ENCODE measurements around the gene TSPAN18. TPM values are rescaled to one million over a fixed set of nuclear protein-coding genes. Genes with fewer than 3 reads are reported as not detected.

The TSPAN18 gene
- total and polyA plus RNA-seq, 2 experiments from 2014 or later, result 0.20 to 0.54 TPM

GRCh38 chr11:44846852-44847251, 120.1 kb downstream of the TSPAN18 start:
- WGBS, 2 experiments (ENCODE audit: low coverage in 1 of 2, low lambda C conversion rate in 2 of 2, missing lambda C conversion rate in 2 of 2), result 94 to 96% methylated on average over 7 of the region's 7 CpGs
- in situ Hi-C loops (cut with MboI), result no loop called here
- H4K20me1 ChIP-seq (ENCODE audit: insufficient read depth), result no peaks in the 10 kb centered on the region
- no peak overlapping the region for H3K4me2 ChIP-seq (ENCODE audit: unreplicated experiment)
- H3K27ac ChIP-seq, result no peak overlapping the region
- H3K9me2 ChIP-seq (ENCODE audit: insufficient read depth), result no peaks in the 10 kb centered on the region
- H3K9ac ChIP-seq, result no peak overlapping the region
- H2AFZ ChIP-seq, result no peak overlapping the region
- H3K36me3 ChIP-seq (ENCODE audit: low read depth), result no peaks in the 10 kb centered on the region
- H3K9me3 ChIP-seq (ENCODE audit: low read depth), result no peaks in the 10 kb centered on the region
- no peaks in the 10 kb centered on the region for H3K27me3 ChIP-seq (replicated peaks; ENCODE audit: insufficient read depth)
- H3K4me1 ChIP-seq (ENCODE audit: insufficient read depth), result peaks cover 12% of the 10 kb centered on the region
- no peaks in the 10 kb centered on the region for H3K79me2 ChIP-seq (ENCODE audit: insufficient read depth)
- TF ChIP-seq EZH2phosphoT487 (IDR thresholded peaks at IDR 0.05; ENCODE audit: insufficient read depth, low read depth) (no peak), EZH2 (IDR thresholded peaks at IDR 0.05; ENCODE audit: insufficient read depth, poor library complexity, severe bottlenecking) (no peak)
- peaks cover 10% of the 10 kb centered on the region for H3F3A ChIP-seq (ENCODE audit: insufficient read depth)
- no peak for DNase-seq
- no peak overlapping the region for H3K4me3 ChIP-seq

- Histone ChIP-seq H3K4me2 (ENCODE audit: unreplicated experiment) (no peak overlapping the region), H3K27me3 (replicated peaks; ENCODE audit: insufficient read depth) (no peaks in the 10 kb centered on the region), H3F3A (ENCODE audit: insufficient read depth) (peaks cover 7% of the 10 kb centered on the region), H3K79me2 (ENCODE audit: insufficient read depth) (no peaks in the 10 kb centered on the region), H3K4me1 (ENCODE audit: insufficient read depth) (peaks cover 8% of the 10 kb centered on the region), H4K20me1 (ENCODE audit: insufficient read depth) (no peaks in the 10 kb centered on the region), H3K27ac (no peak overlapping the region), H2AFZ (no peak overlapping the region), H3K36me3 (ENCODE audit: low read depth) (no peaks in the 10 kb centered on the region), H3K9me2 (ENCODE audit: insufficient read depth) (no peaks in the 10 kb centered on the region), H3K9me3 (ENCODE audit: low read depth) (no peaks in the 10 kb centered on the region), H3K4me3 (no peak overlapping the region), H3K9ac (no peak overlapping the region)
- TF ChIP-seq EZH2phosphoT487 (IDR thresholded peaks at IDR 0.05; ENCODE audit: insufficient read depth, low read depth), result no peak
- no peak for TF ChIP-seq EZH2 (IDR thresholded peaks at IDR 0.05; ENCODE audit: insufficient read depth, poor library complexity, severe bottlenecking)
- DNase-seq, result no peak
- in situ Hi-C loops (cut with MboI), result no loop called here
Observed at GRCh38 chr11:44847316-44847715, 120.6 kb downstream of the TSPAN18 start.

- H2AFZ ChIP-seq, result no peak overlapping the region
- peaks cover 6% of the 10 kb centered on the region; the same call in 1 of the 2 replicates for H3F3A ChIP-seq (ENCODE audit: insufficient read depth)
- no peaks in the 10 kb centered on the region for H3K27me3 ChIP-seq (replicated peaks; ENCODE audit: insufficient read depth)
- WGBS, 2 experiments (ENCODE audit: low coverage in 1 of 2, low lambda C conversion rate in 2 of 2, missing lambda C conversion rate in 2 of 2), result 79 to 87% methylated on average over 11 of the region's 11 CpGs
- H3K27ac ChIP-seq, result no peak overlapping the region
- H3K4me1 ChIP-seq (ENCODE audit: insufficient read depth), result no peaks in the 10 kb centered on the region
- in situ Hi-C loops (cut with MboI), result no loop called here
- H3K9ac ChIP-seq, result no peak overlapping the region
- no peaks in the 10 kb centered on the region for H3K36me3 ChIP-seq (ENCODE audit: low read depth)
- H3K9me3 ChIP-seq (ENCODE audit: low read depth), result no peaks in the 10 kb centered on the region
- no peak overlapping the region for H3K4me2 ChIP-seq (ENCODE audit: unreplicated experiment)
- no peak overlapping the region for H3K4me3 ChIP-seq
- DNase-seq, result no peak
- H4K20me1 ChIP-seq (ENCODE audit: insufficient read depth), result no peaks in the 10 kb centered on the region
- no peaks in the 10 kb centered on the region for H3K9me2 ChIP-seq (ENCODE audit: insufficient read depth)
- TF ChIP-seq EZH2phosphoT487 (IDR thresholded peaks at IDR 0.05; ENCODE audit: insufficient read depth, low read depth) (no peak), EZH2 (IDR thresholded peaks at IDR 0.05; ENCODE audit: insufficient read depth, poor library complexity, severe bottlenecking) (no peak)
- no peaks in the 10 kb centered on the region for H3K79me2 ChIP-seq (ENCODE audit: insufficient read depth)
Observed at GRCh38 chr11:44848203-44848962, 121.6 kb downstream of the TSPAN18 start.

- H4K20me1 ChIP-seq (ENCODE audit: insufficient read depth), result no peaks in the 10 kb centered on the region
- no peak overlapping the region for H3K4me2 ChIP-seq (ENCODE audit: unreplicated experiment)
- no peaks in the 10 kb centered on the region for H3K36me3 ChIP-seq (ENCODE audit: low read depth)
- no peaks in the 10 kb centered on the region for H3K27me3 ChIP-seq (replicated peaks; ENCODE audit: insufficient read depth)
- no peaks in the 10 kb centered on the region for H3K4me1 ChIP-seq (ENCODE audit: insufficient read depth)
- H3K4me3 ChIP-seq, result no peak overlapping the region
- no peak overlapping the region for H3K27ac ChIP-seq
- DNase-seq, result no peak
- TF ChIP-seq EZH2 (IDR thresholded peaks at IDR 0.05; ENCODE audit: insufficient read depth, poor library complexity, severe bottlenecking), result no peak
- no peak for TF ChIP-seq EZH2phosphoT487 (IDR thresholded peaks at IDR 0.05; ENCODE audit: insufficient read depth, low read depth)
- no peak overlapping the region for H2AFZ ChIP-seq
- peaks cover 6% of the 10 kb centered on the region; the same call in 1 of the 2 replicates for H3F3A ChIP-seq (ENCODE audit: insufficient read depth)
- in situ Hi-C loops (cut with MboI), result no loop called here
- H3K79me2 ChIP-seq (ENCODE audit: insufficient read depth), result no peaks in the 10 kb centered on the region
- no peak overlapping the region for H3K9ac ChIP-seq
- no peaks in the 10 kb centered on the region for H3K9me3 ChIP-seq (ENCODE audit: low read depth)
- 89 to 90% methylated on average over 4 of the region's 4 CpGs for WGBS, 2 experiments (ENCODE audit: low coverage in 1 of 2, low lambda C conversion rate in 2 of 2, missing lambda C conversion rate in 2 of 2)
- H3K9me2 ChIP-seq (ENCODE audit: insufficient read depth), result no peaks in the 10 kb centered on the region
Observed at GRCh38 chr11:44848963-44849350, 122.2 kb downstream of the TSPAN18 start.

Measured in GM23248 (cell line).